T-helper 1 cell (primary cell): ENCODE results near the gene ADTRP.
"Not testable (repeated sequence)": the region's sequence is repeated elsewhere in the genome, so short reads cannot be mapped to it uniquely, and the experiment has no call there.

Experiments used
- DNase-seq, 5 donors: peaks; one replicate each; pipeline ENCODE4 v3.0.0-alpha.2; 2012 to 2020

The ADTRP gene

DNA sequence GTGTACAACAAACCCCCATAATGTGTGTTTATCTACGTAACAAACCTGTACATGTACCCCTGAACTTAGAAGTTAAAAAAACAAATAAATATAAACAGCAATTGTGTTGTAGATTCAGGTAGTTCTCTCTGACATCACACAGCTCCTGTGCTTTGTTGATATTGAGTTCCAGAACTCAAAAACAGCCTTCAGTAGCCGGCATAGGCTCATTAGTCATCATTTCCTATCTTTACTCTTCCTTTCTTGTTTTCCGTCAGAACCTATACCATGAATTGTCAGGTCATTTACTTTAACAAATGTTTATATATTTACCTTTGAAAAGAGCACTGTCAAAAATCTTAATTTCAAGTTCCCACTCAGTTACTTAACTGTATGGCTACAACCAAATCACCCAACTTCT, 88.8 kb downstream of the ADTRP start:
- peak in 1 of 5 donors; percentile 36 for DNase-seq

DNA sequence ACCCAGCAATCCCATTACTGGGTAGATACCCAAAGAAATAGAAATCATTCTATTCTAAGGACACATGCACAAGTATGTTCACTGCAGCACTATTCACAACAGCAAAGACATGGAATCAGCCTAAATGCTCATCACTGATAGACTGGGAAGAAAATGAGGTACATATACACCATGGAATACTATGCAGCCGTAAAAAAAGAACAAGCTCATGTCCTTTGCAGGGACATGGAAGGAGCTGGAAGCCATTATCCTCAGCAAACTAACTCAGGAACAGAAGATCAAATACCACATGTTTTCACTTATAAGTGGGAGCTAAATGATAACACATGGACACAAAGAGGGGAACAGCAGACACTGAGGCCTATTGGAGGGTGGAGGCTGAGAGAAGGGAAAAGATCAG, 89.2 kb downstream of the ADTRP start:
- DNase-seq, result not testable (repeated sequence)

DNA sequence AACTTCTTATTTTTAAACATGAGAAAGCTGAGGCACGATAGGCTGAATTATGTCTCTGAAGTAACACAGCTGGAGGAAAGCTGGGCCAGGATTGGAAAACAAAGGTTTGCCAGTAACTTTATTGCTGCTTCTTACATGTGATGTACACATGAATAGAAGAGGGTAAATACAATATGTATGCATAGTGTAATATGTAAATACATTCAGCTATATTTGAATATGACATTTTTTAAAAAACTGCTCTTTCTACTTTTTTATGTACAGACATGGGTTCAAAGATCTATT, 90.2 kb downstream of the ADTRP start:
- DNase-seq, result no peak

DNA sequence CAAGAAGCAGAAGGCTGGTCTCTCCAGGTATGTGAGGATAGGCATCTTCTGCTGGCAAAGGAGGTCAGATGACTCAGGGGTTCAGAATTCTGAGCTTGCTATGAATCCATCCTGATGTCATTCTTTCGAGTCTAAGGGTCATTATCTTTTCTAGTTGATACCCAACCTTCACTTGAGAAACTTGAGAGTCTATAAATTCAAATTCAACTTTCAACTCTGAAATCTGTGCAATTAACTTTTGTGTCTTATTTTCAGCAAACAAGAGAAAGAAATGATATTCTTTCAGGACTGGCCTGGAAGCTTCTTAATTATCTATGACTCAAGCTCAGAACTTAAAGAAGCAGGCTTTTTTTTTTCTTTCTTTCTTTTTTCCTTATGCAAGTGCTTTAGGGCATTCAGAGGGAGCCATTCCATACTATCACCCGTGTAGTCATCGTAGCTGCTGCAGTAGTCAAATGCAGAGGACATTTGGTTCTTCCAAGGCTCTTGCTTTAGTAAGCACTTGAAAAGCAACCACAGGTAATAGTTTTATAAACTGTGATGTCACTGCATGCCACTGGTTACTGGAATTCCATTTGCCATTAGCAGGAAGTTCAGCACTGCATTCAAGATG, 93.0 kb downstream of the ADTRP start:
- no peak for DNase-seq

DNA sequence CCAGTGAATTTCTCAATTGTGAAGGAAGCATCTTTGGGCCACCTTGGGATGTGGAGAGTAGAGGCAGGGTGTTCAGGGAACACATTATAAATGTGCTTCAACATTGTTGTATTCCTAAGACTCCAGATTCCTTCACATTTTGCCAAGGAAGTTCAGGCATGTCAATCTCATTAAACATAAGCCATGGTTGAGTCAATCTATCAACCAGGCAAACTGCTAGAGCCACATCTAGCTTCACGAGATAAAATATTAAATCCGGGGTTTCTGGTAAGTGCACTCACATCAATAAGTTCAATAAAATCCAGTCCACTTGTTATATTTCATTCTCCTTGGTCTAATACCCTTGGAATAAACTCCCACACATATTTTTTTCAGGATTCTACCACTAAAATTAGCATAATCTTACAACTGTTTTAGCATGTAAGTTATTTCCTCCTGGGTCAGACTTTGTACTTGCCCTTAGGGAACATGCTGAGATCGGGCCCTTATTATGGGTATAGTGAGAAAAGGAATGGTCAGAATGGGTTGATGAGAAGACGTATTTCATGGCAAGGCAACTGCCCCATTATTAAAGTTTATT, 93.6 kb downstream of the ADTRP start:
- no peak for DNase-seq

DNA sequence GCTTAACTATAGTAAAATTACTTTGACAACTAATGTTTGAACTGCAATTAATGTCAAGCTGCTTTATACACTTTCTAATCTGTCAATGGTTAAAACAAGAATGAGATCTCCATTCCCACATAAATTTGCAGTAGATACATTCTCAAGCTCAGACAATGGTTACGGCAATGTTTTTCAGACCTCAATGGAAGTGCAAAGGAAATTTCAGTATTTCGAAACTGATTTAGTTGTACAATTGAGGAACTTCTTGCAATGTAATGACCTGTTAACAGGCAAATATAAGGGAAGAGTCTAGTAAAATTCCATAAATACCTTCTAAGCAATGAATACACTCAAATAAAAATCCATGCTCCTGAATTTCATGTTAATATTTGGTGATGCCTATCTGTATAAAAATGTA, 94.7 kb downstream of the ADTRP start:
- no peak for DNase-seq

DNA sequence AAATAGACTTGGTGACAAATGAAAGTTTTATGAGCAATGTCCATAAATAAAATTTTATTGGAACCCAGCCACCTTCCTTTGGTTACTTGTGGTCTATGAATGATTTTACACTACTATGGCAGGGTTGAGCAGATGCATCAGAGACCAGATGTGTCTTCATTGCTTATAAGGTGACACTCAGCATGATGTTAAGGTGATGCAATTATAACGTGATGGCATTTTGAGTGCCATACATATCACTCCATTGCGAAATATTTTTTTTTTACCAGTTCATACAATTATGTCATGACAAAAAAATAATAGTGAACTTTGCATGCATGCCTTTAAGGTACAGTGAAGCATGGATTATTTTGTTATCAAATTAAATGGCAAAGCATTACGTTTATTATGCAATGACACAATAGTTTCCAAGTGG, 96.0 kb downstream of the ADTRP start:
- DNase-seq, result no peak

DNA sequence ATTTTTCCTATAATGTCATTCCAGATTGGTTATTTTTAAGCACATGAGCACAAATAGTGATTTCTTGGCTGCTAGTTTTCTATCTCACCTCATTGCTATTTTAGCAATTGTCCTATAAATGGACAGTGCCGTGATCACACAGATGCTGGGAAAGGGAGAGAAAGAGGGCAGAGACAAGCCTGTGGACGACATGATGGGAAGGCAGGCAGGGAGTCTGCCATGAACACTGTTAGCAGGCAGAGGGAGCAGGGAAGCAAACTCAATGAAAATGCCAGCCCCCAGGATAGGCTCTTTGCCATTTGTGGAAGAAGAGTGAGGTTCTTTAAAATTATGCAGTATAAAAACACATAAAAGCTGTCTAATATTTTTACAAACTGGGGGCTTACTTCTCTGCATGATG, 96.8 kb downstream of the ADTRP start:
- no peak for DNase-seq

DNA sequence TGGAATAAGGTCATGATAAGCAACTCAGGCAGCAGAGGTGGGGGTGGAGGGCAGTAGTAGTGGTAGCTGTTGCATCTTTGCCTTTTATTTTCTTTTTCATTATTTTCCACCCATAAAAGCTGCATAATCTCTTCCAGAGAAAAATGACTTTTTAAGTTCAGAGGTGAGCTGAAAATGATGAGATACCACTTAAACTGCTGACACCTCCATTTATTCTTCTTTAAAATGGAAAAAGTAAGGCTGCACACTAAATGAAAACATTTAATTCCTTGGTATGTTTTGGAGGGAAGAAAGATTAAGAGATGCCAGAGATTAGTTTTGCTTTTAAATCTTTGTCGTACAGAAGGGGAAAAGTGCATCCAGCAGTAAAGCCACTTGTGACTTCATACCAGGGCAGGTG, 97.2 kb downstream of the ADTRP start:
- DNase-seq, result no peak

DNA sequence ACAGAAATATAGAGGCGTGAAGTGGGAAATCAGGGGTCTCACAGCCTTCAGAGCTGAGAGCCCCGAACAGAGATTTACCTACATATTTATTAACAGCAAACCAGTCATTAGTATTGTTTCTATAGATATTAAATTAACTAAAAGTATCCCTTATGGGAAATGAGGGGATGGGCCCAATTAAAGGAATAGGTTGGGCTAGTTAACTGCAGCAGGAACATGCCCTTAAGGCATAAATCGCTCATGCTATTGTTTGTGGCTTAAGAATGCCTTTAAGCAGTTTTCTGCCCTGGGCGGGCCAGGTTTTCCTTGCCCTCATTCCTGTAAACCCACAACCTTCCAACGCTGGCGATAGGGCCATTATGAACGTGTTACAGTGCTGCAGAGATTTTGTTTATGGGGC, 98.1 kb downstream of the ADTRP start:
- DNase-seq, result not testable (repeated sequence)

DNA sequence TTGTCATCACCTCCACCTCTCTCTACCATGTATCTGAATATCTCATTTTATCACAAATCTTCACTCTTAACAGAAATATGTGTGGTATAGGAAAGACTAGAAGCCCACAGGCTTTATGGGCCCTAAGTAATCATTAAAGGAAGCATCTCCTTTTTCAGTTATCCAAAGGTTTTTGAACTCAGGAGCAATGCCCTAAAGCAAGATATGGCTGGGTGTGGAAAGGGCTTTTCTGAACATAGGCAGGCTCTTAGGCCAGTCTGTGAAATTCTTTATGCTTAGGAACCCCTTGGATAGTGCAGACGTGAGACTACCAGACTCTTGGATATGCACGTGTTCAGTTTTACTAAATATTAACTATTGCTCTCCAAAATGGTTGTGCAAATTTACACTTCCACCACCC, 99.5 kb downstream of the ADTRP start:
- no peak for DNase-seq

DNA sequence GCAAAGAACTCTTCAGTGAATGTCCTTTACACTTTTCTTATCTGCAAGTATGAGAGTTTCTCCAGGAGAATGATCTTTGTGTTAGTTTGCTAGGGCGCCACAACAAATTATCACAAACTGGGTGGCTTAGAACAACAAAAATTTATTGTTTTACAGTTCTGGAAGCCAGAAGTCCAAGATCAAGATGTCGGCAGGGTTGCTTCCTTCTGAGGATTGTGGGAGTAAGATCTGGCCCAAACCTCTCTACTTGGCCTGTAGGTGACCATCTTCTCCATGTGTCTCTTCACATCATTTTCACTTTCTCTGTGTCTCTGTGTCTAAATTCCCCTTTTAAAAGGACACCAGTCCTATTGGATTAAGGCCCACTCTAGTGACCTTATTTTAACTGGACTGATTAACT, 103.0 kb downstream of the ADTRP start:
- DNase-seq, result peak in 1 of 5 donors; percentile 39

DNA sequence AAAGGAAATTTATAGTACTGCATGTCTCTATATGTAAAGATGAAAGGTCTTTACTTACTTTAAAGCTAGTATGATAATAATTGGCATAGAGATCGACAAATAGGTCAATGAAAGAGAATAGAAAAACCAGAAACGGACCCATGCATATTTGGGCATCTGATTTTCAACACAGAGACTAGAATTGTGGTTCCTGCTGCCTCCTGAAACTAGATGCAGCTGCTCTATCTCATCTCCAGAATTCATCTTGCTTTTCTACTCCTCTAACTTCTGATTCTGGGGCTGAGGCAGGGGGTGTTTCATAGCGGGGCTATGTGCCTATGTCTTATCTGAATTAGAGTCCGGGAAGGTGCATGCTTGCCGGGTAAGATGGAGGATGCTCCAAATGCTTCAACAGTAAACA, 105.9 kb downstream of the ADTRP start:
- DNase-seq, result no peak

DNA sequence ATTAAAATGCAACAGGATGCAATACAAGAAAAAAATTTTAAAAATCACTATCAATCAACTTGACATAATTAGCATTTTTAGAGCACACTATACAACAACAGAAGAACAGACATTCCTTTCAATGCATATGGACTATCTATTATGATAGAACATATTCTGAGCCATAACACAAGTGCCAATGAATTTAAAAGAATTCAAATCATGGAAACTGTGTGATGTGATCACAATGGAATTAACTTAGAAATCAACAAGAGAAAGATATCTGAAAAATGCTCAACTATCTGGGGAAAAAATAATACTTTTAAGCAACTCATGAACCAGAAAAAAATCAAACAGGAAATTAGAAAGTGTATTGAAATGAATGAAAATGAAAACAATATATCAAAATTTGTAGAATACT, 106.3 kb downstream of the ADTRP start:
- no peak for DNase-seq

DNA sequence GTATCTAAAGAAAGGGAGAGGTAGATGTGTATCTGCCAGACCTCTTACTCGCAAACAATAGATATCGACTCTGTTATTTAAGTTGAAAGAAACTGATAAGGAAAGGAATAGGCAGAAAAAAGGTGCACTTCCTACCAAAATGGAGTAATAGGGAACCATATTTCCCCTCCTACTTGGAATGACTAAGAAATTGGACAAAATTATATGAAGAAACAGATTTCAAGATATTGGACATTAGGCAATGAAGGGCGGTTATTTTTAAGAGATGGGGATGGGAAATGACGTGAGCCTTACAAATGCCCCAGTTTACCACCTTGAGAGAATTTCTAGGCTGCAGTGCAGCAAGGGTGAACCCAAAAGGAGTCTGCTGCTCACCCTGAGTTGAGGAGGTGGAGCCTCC, 108.9 kb downstream of the ADTRP start:
- DNase-seq, result no peak

DNA sequence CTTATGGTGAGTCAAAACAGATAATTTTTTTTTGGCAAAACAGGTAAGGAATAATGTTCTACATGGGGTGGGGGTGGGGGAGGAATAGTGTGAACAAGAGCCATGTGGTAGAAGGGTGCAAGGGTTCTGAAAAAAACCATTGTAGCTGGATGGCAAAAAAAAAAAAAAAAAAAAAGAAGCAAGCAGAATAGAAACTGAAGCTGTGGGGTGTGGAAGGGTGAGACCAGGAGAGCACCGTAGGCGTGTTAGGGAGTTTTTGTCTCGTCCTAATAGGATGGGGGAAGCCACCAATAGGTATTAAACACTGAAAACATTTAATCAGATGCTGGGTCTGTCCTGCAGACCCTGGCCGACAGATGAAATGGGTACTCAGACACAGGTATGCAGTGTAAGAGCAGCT, 110.1 kb downstream of the ADTRP start:
- no peak for DNase-seq

DNA sequence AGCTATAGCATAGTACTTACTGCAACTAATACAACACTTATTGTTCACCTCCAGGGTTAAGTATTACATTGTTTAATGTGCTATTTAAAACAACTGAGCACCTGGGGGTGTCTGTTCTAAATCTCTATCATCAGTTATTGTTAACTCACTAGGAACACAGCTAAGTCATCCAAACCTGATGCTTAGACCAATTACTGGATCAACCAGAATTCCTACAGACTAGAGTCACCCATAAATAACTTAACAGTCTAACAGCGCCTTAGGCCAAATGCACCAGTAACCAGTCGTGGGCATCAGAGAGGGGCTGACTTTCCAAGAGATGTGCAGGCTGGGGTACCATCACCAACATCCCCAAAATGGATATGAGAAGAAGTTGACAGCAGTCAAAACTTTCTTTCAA, 110.7 kb downstream of the ADTRP start:
- no peak for DNase-seq

DNA sequence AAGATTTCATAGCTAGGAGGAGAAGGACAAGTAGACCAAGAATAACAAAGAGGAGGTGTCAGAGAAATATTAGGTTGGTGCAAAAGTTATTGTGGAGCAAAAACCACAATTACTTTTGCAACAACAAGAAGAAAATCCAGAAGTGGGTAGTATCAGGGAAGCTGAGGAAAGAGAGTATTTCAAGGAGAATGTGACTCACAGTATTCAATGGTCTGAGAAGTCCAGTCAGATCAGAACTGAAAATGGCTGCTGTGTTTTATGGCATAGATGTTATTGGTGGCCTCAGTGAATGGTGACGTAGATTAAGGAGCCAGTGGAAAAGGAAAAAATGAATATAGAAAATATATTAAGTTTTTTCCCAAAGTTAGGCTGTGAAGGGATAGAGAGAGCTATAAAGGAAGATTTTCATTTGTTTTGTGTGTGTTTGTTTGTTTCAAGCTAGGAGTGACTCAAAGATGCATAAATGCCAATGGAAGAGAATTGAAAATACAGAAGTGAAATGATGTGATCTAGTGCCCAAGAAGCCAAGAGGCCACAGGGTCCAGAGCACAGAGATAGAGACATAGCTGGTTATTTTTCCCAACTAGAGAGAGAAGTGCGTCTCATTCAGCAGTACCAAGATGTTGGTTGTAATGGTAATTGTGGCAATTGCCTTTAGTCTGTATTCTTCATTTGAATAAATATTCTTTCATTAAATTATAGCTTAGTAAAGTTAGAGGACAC, 112.8 kb downstream of the ADTRP start:
- no peak for DNase-seq
